D721Med (cell line): ENCODE results near the gene LPXN.

ENCODE experiments used
- DNase-seq: peaks from one replicate; pipeline ENCODE4 v3.0.0; 2011; ENCODE audit warnings: low spot score; ENCODE audit not compliant: insufficient read length
- FAIRE-seq: peaks from 2 replicates; lab custom pipeline; 2011; peaks lifted over from hg19 to GRCh38; lab: Jason Lieb, UNC
- TF ChIP-seq, protein P1 (sequence below): IDR thresholded peaks from 2 replicates; pipeline ENCODE4 v1.5.1; 2012; ENCODE audit warnings: mild to moderate bottlenecking, control low read depth; ENCODE audit not compliant: insufficient read depth; ENCODE audit errors: missing control alignments

LPXN gene

DNA sequence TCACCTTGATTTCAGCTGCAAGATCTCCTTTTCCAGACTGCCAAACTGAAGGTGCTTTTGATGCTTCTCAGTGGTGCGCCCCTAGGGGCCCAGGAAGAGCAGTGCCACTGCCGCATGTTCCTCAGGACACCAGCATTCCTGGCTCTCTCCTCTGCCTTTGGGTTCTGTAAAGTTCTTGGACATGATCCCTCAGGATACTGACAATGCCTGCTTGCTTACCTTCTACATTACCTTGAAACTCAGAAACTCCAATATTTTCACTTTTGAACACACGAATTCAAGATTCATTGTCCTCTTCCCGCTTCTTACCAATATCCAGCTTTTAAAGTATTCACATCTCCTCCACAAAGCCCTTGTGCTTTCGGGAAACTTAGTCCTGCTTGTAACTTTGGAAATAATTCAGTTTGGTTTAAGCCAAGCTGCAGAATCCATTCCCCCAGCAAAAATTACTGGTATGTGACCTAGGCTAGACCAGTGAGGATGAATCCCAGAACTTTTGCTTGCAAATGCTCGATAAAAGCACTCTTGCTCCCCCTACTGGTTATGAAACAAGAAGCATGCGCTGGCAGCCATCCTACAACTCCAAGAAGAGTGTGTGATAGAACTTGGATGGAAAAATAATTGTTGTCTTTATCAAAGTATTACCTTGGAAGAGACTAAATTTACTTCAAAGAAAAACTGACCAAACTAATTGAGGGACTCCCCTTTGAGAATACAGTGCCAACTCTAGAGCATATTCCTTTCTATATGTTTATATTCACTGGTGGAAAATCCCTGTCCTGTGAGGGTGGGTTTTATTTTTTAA is 51.2 kb downstream of the LPXN start:
- no peak for FAIRE-seq
- peak; percentile 20 for DNase-seq
- TF ChIP-seq, protein P1, sequence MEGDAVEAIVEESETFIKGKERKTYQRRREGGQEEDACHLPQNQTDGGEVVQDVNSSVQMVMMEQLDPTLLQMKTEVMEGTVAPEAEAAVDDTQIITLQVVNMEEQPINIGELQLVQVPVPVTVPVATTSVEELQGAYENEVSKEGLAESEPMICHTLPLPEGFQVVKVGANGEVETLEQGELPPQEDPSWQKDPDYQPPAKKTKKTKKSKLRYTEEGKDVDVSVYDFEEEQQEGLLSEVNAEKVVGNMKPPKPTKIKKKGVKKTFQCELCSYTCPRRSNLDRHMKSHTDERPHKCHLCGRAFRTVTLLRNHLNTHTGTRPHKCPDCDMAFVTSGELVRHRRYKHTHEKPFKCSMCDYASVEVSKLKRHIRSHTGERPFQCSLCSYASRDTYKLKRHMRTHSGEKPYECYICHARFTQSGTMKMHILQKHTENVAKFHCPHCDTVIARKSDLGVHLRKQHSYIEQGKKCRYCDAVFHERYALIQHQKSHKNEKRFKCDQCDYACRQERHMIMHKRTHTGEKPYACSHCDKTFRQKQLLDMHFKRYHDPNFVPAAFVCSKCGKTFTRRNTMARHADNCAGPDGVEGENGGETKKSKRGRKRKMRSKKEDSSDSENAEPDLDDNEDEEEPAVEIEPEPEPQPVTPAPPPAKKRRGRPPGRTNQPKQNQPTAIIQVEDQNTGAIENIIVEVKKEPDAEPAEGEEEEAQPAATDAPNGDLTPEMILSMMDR: peak; percentile 83

DNA sequence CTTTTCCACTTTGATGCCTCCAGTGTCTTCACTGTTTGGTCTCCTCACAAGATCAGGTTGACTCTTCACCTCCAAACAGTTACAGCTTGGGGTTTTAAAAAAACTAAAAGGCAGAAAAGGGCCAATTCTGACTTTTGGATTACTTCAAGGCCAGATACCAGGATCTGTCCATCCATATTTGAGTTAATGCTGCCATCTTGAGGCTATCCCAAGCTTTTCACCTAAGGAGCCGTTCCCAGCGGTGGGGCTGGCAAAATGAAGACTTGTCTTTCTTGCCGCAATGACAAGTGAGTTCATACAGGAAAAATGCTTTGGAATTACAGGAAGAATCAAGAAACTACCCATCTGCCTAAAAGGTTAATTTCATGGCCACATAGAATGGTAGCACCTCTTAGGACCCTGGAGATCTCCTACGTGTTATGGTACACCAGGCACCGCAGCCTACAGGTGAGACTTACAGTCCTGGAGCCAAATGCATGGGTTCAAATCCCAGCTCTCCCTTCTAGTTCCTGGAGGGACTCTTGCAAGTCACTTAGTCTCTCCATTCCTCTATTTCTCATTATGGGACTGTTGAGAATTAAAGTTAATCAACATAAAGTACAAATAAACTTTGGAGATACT is 61.8 kb downstream of the LPXN start:
- FAIRE-seq (no peak), DNase-seq (no peak)
- TF ChIP-seq, protein P1: peak; percentile 62

DNA sequence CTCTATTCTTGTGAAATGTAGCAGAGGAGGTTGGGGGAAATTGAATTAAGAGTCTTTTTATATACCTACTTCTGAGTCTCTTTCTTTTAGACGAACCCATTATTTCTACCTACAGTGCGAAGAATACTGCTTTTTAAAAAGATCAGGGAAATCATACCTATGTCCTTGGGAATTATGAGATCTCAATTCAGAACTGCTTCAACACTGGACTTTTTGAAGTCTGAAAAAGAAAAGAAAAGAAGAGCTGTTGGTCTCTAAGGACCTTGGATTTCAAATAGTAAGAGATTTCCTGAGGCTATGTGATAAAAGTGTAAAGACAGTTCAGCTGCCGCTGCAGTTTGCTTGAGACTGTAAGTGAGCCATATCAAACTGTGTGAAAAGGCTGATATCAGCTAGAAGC is 64.0 kb downstream of the LPXN start:
- FAIRE-seq (no peak), DNase-seq (no peak)
- TF ChIP-seq, protein P1: no peak

DNA sequence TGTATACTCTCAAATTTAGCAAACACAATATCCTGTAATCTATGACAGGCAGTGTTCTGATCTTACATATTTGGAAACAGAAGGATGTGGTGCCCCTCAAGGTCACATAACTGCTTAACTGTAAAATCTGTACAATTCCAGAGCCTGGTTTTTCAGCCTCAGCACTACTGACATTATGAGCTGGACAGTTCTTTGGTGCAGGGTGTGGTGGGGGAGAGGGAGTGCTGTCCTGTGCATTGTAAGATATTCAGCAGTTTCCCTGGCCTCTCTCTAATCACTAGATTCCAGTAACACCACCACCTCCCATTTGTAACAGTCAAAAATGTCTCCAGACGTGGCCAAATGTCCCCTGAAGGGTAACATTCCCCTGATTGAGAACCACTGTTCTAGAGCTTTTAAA is 65.9 kb downstream of the LPXN start:
- TF ChIP-seq, protein P1: no peak
- DNase-seq: no peak
- FAIRE-seq: no peak

DNA sequence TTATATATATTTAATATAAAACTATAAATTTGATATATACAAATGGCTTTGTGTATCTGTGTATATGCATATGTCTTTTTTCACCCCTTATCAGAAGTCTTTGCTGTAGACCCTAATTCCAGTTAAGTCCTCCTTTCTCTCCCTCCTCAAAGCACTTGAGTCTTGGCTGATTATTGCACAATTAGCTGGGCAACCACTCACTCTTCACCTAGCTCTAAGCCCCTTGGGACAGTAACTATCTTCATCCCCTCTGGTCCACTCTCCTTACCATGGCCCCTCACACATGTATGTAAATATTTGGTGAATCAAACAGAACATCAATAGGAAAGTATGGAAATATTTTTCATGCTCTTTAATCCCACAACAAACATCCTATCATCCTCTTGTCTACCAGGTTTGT is 66.8 kb downstream of the LPXN start:
- TF ChIP-seq, protein P1: no peak
- DNase-seq (no peak), FAIRE-seq (no peak)

DNA sequence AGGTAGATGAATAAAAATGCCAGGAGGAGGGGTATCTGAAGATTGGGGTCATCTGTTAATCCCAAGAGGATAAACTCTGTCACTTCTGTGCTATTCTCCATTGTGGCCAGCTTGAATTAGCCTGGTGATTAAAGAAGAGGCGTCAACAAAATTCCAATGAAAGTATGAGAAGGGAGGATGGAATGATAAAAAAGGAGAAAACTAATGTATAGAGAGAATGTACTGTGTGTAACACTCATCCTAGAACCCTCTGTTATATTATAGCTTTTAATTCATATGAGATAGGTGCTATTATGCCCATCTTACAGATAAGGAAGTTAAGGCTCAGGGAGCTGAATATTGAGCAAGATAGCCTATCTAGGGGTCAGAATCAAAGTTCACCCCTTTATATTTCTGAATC is 67.7 kb downstream of the LPXN start, which contains the start of gene OR5B21:
Gene OR5B21, minus strand, starts transcription at position 101 of the 400 bp plus-strand sequence. Its CDS starts 0 bp downstream, at position 101.
- TF ChIP-seq, protein P1: no peak
- DNase-seq (no peak), FAIRE-seq (no peak)

DNA sequence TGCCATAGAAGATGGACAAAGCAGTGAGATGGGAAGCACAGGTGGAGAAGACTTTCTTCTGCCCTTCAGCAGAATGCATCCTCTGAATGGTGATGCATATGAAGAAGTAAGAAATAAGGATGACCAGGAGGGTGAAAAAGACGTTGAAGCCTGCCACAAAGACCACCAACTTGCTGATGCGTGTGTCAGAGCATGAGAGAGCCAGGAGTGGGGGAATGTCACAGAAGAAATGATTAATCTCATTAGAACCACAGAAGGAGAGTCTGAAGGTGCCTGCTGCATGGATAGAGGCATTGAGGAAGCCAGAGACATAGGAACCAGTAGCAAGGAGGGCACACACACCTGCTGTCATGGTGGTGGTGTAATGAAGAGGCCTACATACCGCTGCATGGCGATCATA is 68.3 kb downstream of the LPXN start:
- DNase-seq (no peak), FAIRE-seq (no peak)
- TF ChIP-seq, protein P1: no peak
